ENCODE data around the gene NOTCH1. TPM values are rescaled to one million over a fixed set of nuclear protein-coding genes. Genes with fewer than 3 reads are reported as not detected.
A peak's percentile ranks its signal among the peaks of the same experiment; 100 is the strongest.

NOTCH1 gene
- total RNA-seq, 4 donors from 2014 or later, result 38.2 to 95.7 (median 53.8) TPM

DNA sequence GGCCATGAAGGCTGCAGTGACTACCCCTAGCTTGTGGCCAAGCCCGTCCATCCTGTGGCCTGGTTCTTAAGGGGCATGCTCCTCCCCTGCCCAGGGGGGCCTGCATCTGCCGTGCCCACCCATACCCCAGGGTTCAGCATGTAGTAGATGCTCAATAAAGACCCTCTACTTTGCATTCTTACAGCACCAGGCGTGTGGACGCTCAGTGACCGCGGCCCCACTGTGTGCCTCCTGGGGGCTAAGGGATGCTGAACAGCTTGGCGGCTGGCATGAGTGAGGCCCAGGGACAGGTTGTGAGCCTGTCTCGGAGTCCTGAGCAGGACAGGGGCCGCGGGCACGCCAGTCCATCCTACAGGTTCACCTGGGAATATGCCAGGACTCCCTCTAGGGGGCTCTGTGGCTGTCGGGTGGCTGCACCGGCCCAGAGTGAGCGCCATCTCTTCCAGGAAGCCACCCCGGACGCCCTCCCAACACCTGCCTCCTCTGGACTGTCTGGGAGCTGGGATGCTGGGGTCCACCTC lies 9.1 kb downstream of the NOTCH1 start:
- Histone ChIP-seq H3K36me3 (peaks cover 0 to 7% (median 0%) of the 10 kb centered on the region in 3 donors), H3K27ac (peak overlapping the region in 2 of 4 donors; percentile 82 to 92), H3K27me3 (no peaks in the 10 kb centered on the region), H3K9me3 (no peaks in the 10 kb centered on the region), H3K4me3 (no peak overlapping the region), H3K4me1 (peaks cover 15 to 91% (median 66%) of the 10 kb centered on the region in 4 donors)
- TF ChIP-seq, protein P1, sequence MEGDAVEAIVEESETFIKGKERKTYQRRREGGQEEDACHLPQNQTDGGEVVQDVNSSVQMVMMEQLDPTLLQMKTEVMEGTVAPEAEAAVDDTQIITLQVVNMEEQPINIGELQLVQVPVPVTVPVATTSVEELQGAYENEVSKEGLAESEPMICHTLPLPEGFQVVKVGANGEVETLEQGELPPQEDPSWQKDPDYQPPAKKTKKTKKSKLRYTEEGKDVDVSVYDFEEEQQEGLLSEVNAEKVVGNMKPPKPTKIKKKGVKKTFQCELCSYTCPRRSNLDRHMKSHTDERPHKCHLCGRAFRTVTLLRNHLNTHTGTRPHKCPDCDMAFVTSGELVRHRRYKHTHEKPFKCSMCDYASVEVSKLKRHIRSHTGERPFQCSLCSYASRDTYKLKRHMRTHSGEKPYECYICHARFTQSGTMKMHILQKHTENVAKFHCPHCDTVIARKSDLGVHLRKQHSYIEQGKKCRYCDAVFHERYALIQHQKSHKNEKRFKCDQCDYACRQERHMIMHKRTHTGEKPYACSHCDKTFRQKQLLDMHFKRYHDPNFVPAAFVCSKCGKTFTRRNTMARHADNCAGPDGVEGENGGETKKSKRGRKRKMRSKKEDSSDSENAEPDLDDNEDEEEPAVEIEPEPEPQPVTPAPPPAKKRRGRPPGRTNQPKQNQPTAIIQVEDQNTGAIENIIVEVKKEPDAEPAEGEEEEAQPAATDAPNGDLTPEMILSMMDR (IDR thresholded peaks at IDR 0.05), result no peak
- TF ChIP-seq POLR2A (IDR thresholded peaks at IDR 0.05), result no peak
- DNase-seq, result no peak

- Histone ChIP-seq H3K27ac (peak overlapping the region in 1 of 4 donors; percentile 31), H3K4me1 (peaks cover 15 to 91% (median 72%) of the 10 kb centered on the region in 4 donors), H3K27me3 (no peaks in the 10 kb centered on the region), H3K9me3 (no peaks in the 10 kb centered on the region), H3K4me3 (no peak overlapping the region), H3K36me3 (peaks cover 0 to 7% (median 0%) of the 10 kb centered on the region in 3 donors)
- TF ChIP-seq POLR2A (IDR thresholded peaks at IDR 0.05), result no peak
- TF ChIP-seq, protein P1 (IDR thresholded peaks at IDR 0.05), result no peak
- no peak for DNase-seq
Measured at GRCh38 chr9:136536051-136536720, 9.7 kb downstream of the NOTCH1 start.

DNA sequence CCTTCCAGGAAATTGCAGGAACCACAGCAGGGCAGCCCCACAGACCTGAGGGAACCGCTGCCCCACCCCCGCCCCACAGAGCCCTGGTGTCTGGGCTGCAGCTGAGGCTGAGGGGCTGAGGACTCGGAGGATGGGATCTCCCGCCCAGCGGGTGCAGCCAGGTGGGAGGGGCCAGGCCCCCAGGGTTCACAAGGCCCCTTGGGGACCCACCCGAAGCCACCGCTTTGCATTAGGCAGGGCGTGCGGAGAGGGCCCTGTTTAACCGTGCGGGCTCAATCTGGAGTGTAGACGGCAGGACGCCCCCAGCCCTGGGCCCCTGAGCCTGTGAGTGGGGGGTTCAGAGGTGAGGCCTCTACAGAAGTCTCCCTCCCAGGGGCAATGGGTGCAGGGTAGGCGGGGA lies 10.8 kb downstream of the NOTCH1 start:
- DNase-seq, result peak in 1 of 3 donors; percentile 69
- H3K27ac ChIP-seq, result no peak overlapping the region
- no peaks in the 10 kb centered on the region for H3K27me3 ChIP-seq
- H3K36me3 ChIP-seq, result peaks cover 0 to 7% (median 0%) of the 10 kb centered on the region in 3 donors
- TF ChIP-seq, protein P1 (IDR thresholded peaks at IDR 0.05), result no peak
- TF ChIP-seq POLR2A (IDR thresholded peaks at IDR 0.05), result no peak
- no peak overlapping the region for H3K4me3 ChIP-seq
- H3K9me3 ChIP-seq, result no peaks in the 10 kb centered on the region
- H3K4me1 ChIP-seq, result peaks cover 21 to 91% (median 74%) of the 10 kb centered on the region in 4 donors

DNA sequence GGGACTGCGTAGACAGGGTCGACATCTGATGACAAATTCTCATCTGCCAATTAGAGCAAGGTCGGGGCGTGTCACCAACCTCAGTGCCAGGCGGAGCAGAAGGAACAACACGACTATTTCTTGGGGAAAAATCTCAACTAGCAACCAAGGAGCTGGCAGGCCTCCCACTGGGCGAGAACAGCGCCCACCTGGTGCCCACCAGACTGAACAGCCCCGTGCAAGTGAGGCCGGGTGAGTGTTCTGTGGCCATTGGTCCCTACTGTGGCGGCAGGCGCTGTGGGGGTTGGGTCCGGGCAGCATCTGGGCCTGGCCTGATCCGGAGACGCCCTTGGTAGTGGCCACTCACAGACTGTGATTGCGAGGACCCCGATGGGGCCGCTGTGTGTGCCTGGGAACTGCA lies 11.5 kb downstream of the NOTCH1 start:
- Histone ChIP-seq H3K9me3 (no peaks in the 10 kb centered on the region), H3K36me3 (peaks cover 0 to 7% (median 0%) of the 10 kb centered on the region in 3 donors), H3K4me1 (peaks cover 22 to 92% (median 76%) of the 10 kb centered on the region in 4 donors), H3K27me3 (no peaks in the 10 kb centered on the region), H3K4me3 (no peak overlapping the region), H3K27ac (peak overlapping the region in 3 of 4 donors; percentile 0 to 71 (median 70))
- DNase-seq, result no peak
- TF ChIP-seq, protein P1 (IDR thresholded peaks at IDR 0.05), result no peak
- TF ChIP-seq POLR2A (IDR thresholded peaks at IDR 0.05), result no peak

- no peaks in the 10 kb centered on the region for H3K27me3 ChIP-seq
- no peaks in the 10 kb centered on the region for H3K9me3 ChIP-seq
- H3K4me3 ChIP-seq, result peak overlapping the region in 1 of 4 donors; percentile 4
- TF ChIP-seq POLR2A (IDR thresholded peaks at IDR 0.05), result no peak
- TF ChIP-seq, protein P1 (IDR thresholded peaks at IDR 0.05), result no peak
- peaks cover 22 to 92% (median 76%) of the 10 kb centered on the region in 4 donors for H3K4me1 ChIP-seq
- DNase-seq, result peak; percentile 64 to 88 (median 81)
- H3K36me3 ChIP-seq, result peaks cover 0 to 7% (median 0%) of the 10 kb centered on the region in 3 donors
- peak overlapping the region; percentile 42 to 71 (median 62) for H3K27ac ChIP-seq
Measured at GRCh38 chr9:136533775-136534157, 12.1 kb downstream of the NOTCH1 start.

All from Peyer's patch (tissue), 4 donors.